ENCODE measurements around the gene HCST.

GRCh38 chr19:35862528-35862927, 39.8 kb upstream of the HCST start:
- TF ChIP-seq CTCF (conservative IDR thresholded peaks at IDR 0.05 in 1 of 2, IDR thresholded peaks at IDR 0.05 in 1 of 2; ENCODE audit: extremely low read depth in 1 of 2, insufficient read depth in 1 of 2, low read depth in 1 of 2, low read length in 2 of 2) (no peak), EZH2 (IDR thresholded peaks at IDR 0.05; ENCODE audit: borderline replicate concordance, low read length) (no peak)

All from mammary epithelial cell (primary cell).